Thoracic aorta (tissue), 2 donors: ENCODE results near the gene CCDC160. TPM values are rescaled to one million over a fixed set of nuclear protein-coding genes. Genes with fewer than 3 reads are reported as not detected.

Source experiments
- ATAC-seq: fragments of 150-250 bp; one replicate; pipeline ENCODE4 v1.8.0; 2017; ENCODE audit warnings: low read depth; ENCODE audit not compliant: insufficient number of reproducible peaks, low FRiP score
- DNase-seq: peaks from one replicate; pipeline ENCODE4 v3.0.0-alpha.2; 2020; ENCODE audit warnings: low spot score
- H3K27ac ChIP-seq, 2 donors: fragments of 200-600 bp; sonication (generic); 1 replicate in 1 of 2; 2 replicates in 1 of 2; pipeline ENCODE4 v1.5.1; 2016; ENCODE audit warnings: mild to moderate bottlenecking in 2 of 2, moderate library complexity in 2 of 2
- H3K27me3 ChIP-seq: fragments of 200-600 bp; sonication (generic); replicated peaks from 2 replicates; pipeline ENCODE4 v1.6.0; 2016; ENCODE audit warnings: mild to moderate bottlenecking; ENCODE audit not compliant: insufficient read depth
- H3K36me3 ChIP-seq: fragments of 200-600 bp; sonication (generic); one replicate; pipeline ENCODE4 v1.5.1; 2016
- H3K4me1 ChIP-seq, 2 donors: fragments of 200-600 bp; sonication (generic); 1 replicate in 1 of 2; 2 replicates in 1 of 2; pipeline versions ENCODE4 v1.5.1 to v1.6.0; 2016; ENCODE audit warnings: low read depth in 2 of 2, mild to moderate bottlenecking in 1 of 2; ENCODE audit not compliant: control insufficient read depth in 1 of 2
- H3K4me3 ChIP-seq: fragments of 200-600 bp; sonication (generic); 2 replicates; pipeline ENCODE4 v1.5.1; 2016; ENCODE audit warnings: mild to moderate bottlenecking
- H3K9me3 ChIP-seq: fragments of 200-600 bp; sonication (generic); 2 replicates; pipeline ENCODE4 v1.5.1; 2016
- total RNA-seq, 2 donors: library from RNA; depleted of rRNA; stranded (reverse); fragments of >200 nt; gene quantifications; one replicate each; pipeline versions ENCODE4 v1.1.0 to v1.2.3, GENCODE V29; 2016
- TF ChIP-seq, protein P1 (sequence below): fragments of 200-600 bp; sonication (generic); IDR thresholded peaks from one replicate; pipeline ENCODE4 v1.5.1; 2019; ENCODE audit warnings: antibody characterized with exemption

The CCDC160 gene
- total RNA-seq, 2 donors from 2014 or later: 0.41 TPM; not detected in 1

GRCh38 chrX:134294548-134294947 is 57.6 kb downstream of the CCDC160 start:
- no peak overlapping the region for H3K4me3 ChIP-seq
- no peak for ATAC-seq
- H3K27me3 ChIP-seq: no peaks in the 10 kb centered on the region
- TF ChIP-seq, protein P1, sequence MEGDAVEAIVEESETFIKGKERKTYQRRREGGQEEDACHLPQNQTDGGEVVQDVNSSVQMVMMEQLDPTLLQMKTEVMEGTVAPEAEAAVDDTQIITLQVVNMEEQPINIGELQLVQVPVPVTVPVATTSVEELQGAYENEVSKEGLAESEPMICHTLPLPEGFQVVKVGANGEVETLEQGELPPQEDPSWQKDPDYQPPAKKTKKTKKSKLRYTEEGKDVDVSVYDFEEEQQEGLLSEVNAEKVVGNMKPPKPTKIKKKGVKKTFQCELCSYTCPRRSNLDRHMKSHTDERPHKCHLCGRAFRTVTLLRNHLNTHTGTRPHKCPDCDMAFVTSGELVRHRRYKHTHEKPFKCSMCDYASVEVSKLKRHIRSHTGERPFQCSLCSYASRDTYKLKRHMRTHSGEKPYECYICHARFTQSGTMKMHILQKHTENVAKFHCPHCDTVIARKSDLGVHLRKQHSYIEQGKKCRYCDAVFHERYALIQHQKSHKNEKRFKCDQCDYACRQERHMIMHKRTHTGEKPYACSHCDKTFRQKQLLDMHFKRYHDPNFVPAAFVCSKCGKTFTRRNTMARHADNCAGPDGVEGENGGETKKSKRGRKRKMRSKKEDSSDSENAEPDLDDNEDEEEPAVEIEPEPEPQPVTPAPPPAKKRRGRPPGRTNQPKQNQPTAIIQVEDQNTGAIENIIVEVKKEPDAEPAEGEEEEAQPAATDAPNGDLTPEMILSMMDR: no peak
- no peaks in the 10 kb centered on the region for H3K36me3 ChIP-seq
- H3K4me1 ChIP-seq: no peaks in the 10 kb centered on the region
- no peak overlapping the region for H3K27ac ChIP-seq
- no peak for DNase-seq
- H3K9me3 ChIP-seq: no peaks in the 10 kb centered on the region

Other genes with a start within 250 kb of the CCDC160 start
- 10 to 100 TPM in 1 of 2 donors, 1 to 10 TPM in 1; 8.7 to 12.7 TPM for gene PHF6, start 136.1 kb downstream of the CCDC160 start, total RNA-seq
- 10 to 100 TPM in 1 of 2 donors, 1 to 10 TPM in 1; 3.1 to 20.7 TPM for gene HPRT1, start 223.0 kb downstream of the CCDC160 start, total RNA-seq